Fibroblast of lung (primary cell): Measurements from ENCODE around the gene DDHD1. TPM values are rescaled to one million over a fixed set of nuclear protein-coding genes. Genes with fewer than 3 reads are reported as not detected.

Experiments used
- DNase-seq, 2 donors: peaks; one replicate each; pipeline versions ENCODE4 v3.0.0 to v3.0.0-alpha.2; 2010; ENCODE audit warnings: low read depth in 2 of 2
- H2AFZ ChIP-seq: 2 replicates; pipeline ENCODE4 v1.5.1; 2012; ENCODE audit warnings: low read length, control low read depth, inconsistent platforms
- H3K27ac ChIP-seq: 2 replicates; pipeline ENCODE4 v1.5.1; 2011; ENCODE audit warnings: low read length, control low read depth; ENCODE audit not compliant: insufficient read depth
- H3K27me3 ChIP-seq: 2 replicates; pipeline ENCODE4 v1.5.1; 2011; ENCODE audit warnings: mild to moderate bottlenecking, low read length; ENCODE audit not compliant: control insufficient read depth, insufficient read depth
- H3K36me3 ChIP-seq: 2 replicates; pipeline ENCODE4 v1.5.1; 2011; ENCODE audit warnings: low read length; ENCODE audit not compliant: control insufficient read depth, insufficient read depth
- H3K4me1 ChIP-seq: 2 replicates; pipeline ENCODE4 v1.5.1; 2011; ENCODE audit warnings: low read length; ENCODE audit not compliant: control insufficient read depth, insufficient read depth; ENCODE audit errors: extremely low read depth
- H3K4me2 ChIP-seq: 2 replicates; pipeline ENCODE4 v1.5.1; 2011; ENCODE audit warnings: low read length, control low read depth; ENCODE audit not compliant: insufficient read depth; ENCODE audit errors: extremely low read depth
- H3K4me3 ChIP-seq, 4 experiments: fragments of 200-600 bp in 1 of 4; sonication (generic) in 1 of 4; replicated peaks in 1 of 4; 2 replicates each; pipeline ENCODE4 v1.5.1; 2011 to 2016; ENCODE audit warnings: low read length in 4 of 4, low read depth in 3 of 4, mild to moderate bottlenecking in 3 of 4, control low read depth in 2 of 4, inconsistent platforms in 1 of 4, mixed read lengths in 1 of 4; ENCODE audit not compliant: insufficient read depth in 1 of 4; ENCODE audit errors: control extremely low read depth in 1 of 4
- H3K79me2 ChIP-seq: 2 replicates; pipeline ENCODE4 v1.5.1; 2012; ENCODE audit warnings: mild to moderate bottlenecking, low read length, inconsistent platforms; ENCODE audit not compliant: control insufficient read depth, insufficient read depth
- H3K9ac ChIP-seq: 2 replicates; pipeline ENCODE4 v1.5.1; 2011; ENCODE audit warnings: mild to moderate bottlenecking, low read length, control low read depth; ENCODE audit not compliant: insufficient read depth
- H3K9me3 ChIP-seq: 2 replicates; pipeline ENCODE4 v1.5.1; 2012; ENCODE audit warnings: low read depth, low read length; ENCODE audit not compliant: control insufficient read depth, insufficient read depth
- H4K20me1 ChIP-seq: 2 replicates; pipeline ENCODE4 v1.5.1; 2011; ENCODE audit warnings: low read length; ENCODE audit not compliant: control insufficient read depth, insufficient read depth; ENCODE audit errors: extremely low read depth
- EZH2 ChIP-seq: IDR thresholded peaks from 2 replicates; pipeline ENCODE4 v1.5.1; 2012; ENCODE audit warnings: low read length, control low read depth, mild to moderate bottlenecking; ENCODE audit errors: missing control alignments
- polyA plus RNA-seq, 2 donors: library from polyadenylated mRNA; depleted of rRNA in 1 of 2; stranded (reverse) in 1 of 2; unstranded in 1 of 2; fragments of >200 nt; gene quantifications; 2 replicates each; pipeline ENCODE4 v1.2.1, GENCODE V29; 2011 to 2012; ENCODE audit warnings: missing spikeins in 1 of 2
- total RNA-seq: library from RNA; depleted of rRNA; stranded (reverse); fragments of >200 nt; gene quantifications from 2 replicates; pipeline ENCODE4 v1.2.1, GENCODE V29; 2014
- TF ChIP-seq, protein P1 (sequence below), 2 donors: IDR thresholded peaks in 1 of 2; conservative IDR thresholded peaks in 1 of 2; 1 replicate in 1 of 2; 2 replicates in 1 of 2; pipeline ENCODE4 v1.5.1; 2011 to 2012; ENCODE audit warnings: low read length in 2 of 2, control low read depth in 1 of 2, inconsistent platforms in 1 of 2, low read depth in 1 of 2, mild to moderate bottlenecking in 1 of 2

The DDHD1 gene
- total and polyA plus RNA-seq, 2 donors (not counting 1 experiment from before 2014, with no cell fraction given): 13.6 to 30.6 TPM

DNA sequence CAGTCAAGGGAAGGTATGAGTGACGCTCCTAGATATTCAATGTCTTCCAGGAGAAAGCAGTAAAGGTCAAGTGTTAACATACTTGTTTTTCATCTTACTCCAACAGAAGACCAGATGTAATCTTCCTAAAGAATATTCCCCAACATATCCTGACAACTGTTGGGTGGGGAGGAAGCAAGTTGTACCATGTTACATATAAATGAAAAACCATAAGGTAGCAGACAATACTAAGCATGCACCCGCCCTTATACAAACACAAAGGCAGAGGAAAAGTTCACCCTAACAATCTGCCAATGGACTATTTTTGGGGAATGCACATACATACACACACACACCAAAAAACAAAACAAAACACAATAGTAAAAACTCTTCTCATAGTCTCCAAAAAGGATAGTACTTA lies 112.1 kb downstream of the DDHD1 start:
- Histone ChIP-seq H3K79me2 (no peaks in the 10 kb centered on the region), H3K27ac (no peak overlapping the region), H3K36me3 (no peaks in the 10 kb centered on the region), H3K4me3 (no peak overlapping the region), H3K9me3 (no peaks in the 10 kb centered on the region), H3K4me1 (peaks cover 30% of the 10 kb centered on the region), H4K20me1 (no peaks in the 10 kb centered on the region), H2AFZ (no peak overlapping the region), H3K9ac (no peak overlapping the region), H3K27me3 (no peaks in the 10 kb centered on the region), H3K4me2 (no peak overlapping the region)
- no peak for DNase-seq
- TF ChIP-seq, protein P1, sequence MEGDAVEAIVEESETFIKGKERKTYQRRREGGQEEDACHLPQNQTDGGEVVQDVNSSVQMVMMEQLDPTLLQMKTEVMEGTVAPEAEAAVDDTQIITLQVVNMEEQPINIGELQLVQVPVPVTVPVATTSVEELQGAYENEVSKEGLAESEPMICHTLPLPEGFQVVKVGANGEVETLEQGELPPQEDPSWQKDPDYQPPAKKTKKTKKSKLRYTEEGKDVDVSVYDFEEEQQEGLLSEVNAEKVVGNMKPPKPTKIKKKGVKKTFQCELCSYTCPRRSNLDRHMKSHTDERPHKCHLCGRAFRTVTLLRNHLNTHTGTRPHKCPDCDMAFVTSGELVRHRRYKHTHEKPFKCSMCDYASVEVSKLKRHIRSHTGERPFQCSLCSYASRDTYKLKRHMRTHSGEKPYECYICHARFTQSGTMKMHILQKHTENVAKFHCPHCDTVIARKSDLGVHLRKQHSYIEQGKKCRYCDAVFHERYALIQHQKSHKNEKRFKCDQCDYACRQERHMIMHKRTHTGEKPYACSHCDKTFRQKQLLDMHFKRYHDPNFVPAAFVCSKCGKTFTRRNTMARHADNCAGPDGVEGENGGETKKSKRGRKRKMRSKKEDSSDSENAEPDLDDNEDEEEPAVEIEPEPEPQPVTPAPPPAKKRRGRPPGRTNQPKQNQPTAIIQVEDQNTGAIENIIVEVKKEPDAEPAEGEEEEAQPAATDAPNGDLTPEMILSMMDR (conservative IDR thresholded peaks at IDR 0.05 in 1 of 2, IDR thresholded peaks at IDR 0.05 in 1 of 2; ENCODE audit: low read depth in 1 of 2, low read length in 2 of 2): no peak
- TF ChIP-seq EZH2: no peak

DNA sequence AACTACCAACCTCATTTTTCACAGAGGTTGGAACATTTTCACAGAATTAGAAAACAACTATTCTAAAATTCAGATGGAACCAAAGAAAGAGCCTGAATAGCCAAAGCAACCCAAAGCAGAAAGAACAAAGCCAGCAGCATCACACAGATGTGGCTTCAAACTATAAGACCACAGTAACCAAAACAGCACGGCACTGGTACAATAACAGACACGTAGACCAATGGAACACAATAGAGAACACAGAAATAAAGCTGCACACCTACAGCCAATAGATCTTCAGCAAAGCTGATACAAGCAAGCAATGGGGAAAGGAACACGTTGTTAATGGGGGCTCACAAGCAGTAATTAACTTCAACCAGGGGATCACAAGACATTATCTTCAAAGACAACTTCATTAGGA lies 114.5 kb downstream of the DDHD1 start:
- DNase-seq: no peak
- Histone ChIP-seq H3K4me3 (no peak overlapping the region), H3K9ac (no peak overlapping the region), H3K9me3 (no peaks in the 10 kb centered on the region), H3K36me3 (no peaks in the 10 kb centered on the region), H2AFZ (no peak overlapping the region), H3K27ac (no peak overlapping the region), H3K4me1 (peaks cover 28% of the 10 kb centered on the region), H3K27me3 (no peaks in the 10 kb centered on the region), H4K20me1 (no peaks in the 10 kb centered on the region), H3K79me2 (no peaks in the 10 kb centered on the region), H3K4me2 (no peak overlapping the region)
- TF ChIP-seq, protein P1 (conservative IDR thresholded peaks at IDR 0.05 in 1 of 2, IDR thresholded peaks at IDR 0.05 in 1 of 2; ENCODE audit: low read depth in 1 of 2, low read length in 2 of 2): no peak
- no peak for TF ChIP-seq EZH2

DNA sequence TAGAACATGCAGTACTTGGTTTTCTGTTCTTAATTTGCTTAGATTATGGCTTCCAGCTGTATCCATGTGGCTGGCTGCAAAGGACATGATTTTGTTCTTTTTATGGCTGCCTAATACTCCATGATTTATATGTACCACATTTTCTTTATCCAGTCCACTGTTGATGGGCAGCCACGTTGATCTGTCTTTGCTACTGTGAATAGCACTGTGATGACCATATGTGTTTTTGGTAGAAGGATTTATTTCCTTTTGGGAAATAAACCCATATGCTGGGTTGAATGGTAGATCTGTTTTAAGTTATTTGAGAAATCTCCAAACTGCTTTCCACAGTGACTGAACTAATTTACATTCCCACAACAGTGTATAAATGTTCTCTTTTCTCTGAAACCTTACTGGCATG lies 116.1 kb downstream of the DDHD1 start:
- Histone ChIP-seq H3K9me3 (no peaks in the 10 kb centered on the region), H4K20me1 (no peaks in the 10 kb centered on the region), H3K27ac (no peak overlapping the region), H3K4me1 (peaks cover 25% of the 10 kb centered on the region), H3K4me3 (no peak overlapping the region), H2AFZ (no peak overlapping the region), H3K27me3 (no peaks in the 10 kb centered on the region), H3K79me2 (no peaks in the 10 kb centered on the region), H3K9ac (no peak overlapping the region), H3K4me2 (no peak overlapping the region), H3K36me3 (no peaks in the 10 kb centered on the region)
- TF ChIP-seq, protein P1 (conservative IDR thresholded peaks at IDR 0.05 in 1 of 2, IDR thresholded peaks at IDR 0.05 in 1 of 2; ENCODE audit: low read depth in 1 of 2, low read length in 2 of 2): no peak
- TF ChIP-seq EZH2: no peak
- DNase-seq: no peak
